Measurements from ENCODE around the gene SULF2.

Gene SULF2

DNA sequence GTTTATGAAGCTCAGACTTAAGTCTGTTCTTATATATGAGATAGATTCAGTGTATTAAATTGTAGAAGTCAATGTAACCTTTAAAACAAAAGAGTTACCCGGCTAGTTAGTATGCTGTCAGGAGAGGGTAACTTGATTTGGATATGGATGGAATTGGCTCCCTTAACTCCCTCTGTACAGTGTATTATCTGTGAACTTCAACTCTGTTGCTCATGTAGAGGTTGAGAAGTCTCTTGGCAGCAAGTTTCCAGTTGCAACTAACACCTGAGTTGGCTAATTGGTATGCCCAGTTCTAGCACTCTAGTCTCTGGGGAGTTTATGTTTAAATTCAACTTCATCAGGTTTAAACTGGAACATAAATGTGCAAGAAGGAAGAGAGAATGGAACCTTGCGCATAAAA, 172.6 kb downstream of the SULF2 start:
- Histone ChIP-seq H3K79me2 (ENCODE audit: insufficient read depth, low read length) (peaks cover 12% of the 10 kb centered on the region; the same call in 1 of the 2 replicates), H3K9me2 (replicated peaks; ENCODE audit: low read depth, low read length) (no peaks in the 10 kb centered on the region), H3K4me1 (ENCODE audit: insufficient read depth, low read length, poor library complexity, severe bottlenecking) (peaks cover 11% of the 10 kb centered on the region), H3F3A (ENCODE audit: low read depth) (no peaks in the 10 kb centered on the region), H3K27me3 (ENCODE audit: insufficient read depth, low read length, poor library complexity, severe bottlenecking) (no peaks in the 10 kb centered on the region), H4K20me1 (ENCODE audit: insufficient read depth, low read length, poor library complexity, severe bottlenecking) (no peaks in the 10 kb centered on the region), H3K4me2 (ENCODE audit: low read depth, low read length, poor library complexity, severe bottlenecking) (no peak overlapping the region), H3K4me3 (ENCODE audit: low read length, poor library complexity, severe bottlenecking) (no peak overlapping the region), H3K9me3 (ENCODE audit: insufficient read depth, low read depth, low read length) (no peaks in the 10 kb centered on the region), H3K9ac (ENCODE audit: low read depth, low read length, poor library complexity, severe bottlenecking) (no peak overlapping the region), H3K36me3 (ENCODE audit: insufficient read depth, low read length) (no peaks in the 10 kb centered on the region), H2AFZ (ENCODE audit: low read length) (no peak overlapping the region)
- TF ChIP-seq CTCF (conservative IDR thresholded peaks at IDR 0.05; ENCODE audit: low read length) = no peak

- Histone ChIP-seq H3F3A (ENCODE audit: low read depth) (no peaks in the 10 kb centered on the region), H3K79me2 (ENCODE audit: insufficient read depth, low read length) (peaks cover 12% of the 10 kb centered on the region; the same call in 1 of the 2 replicates), H3K4me1 (ENCODE audit: insufficient read depth, low read length, poor library complexity, severe bottlenecking) (peaks cover 17% of the 10 kb centered on the region), H3K9me3 (ENCODE audit: insufficient read depth, low read depth, low read length) (no peaks in the 10 kb centered on the region), H2AFZ (ENCODE audit: low read length) (no peak overlapping the region), H3K36me3 (ENCODE audit: insufficient read depth, low read length) (no peaks in the 10 kb centered on the region), H3K4me2 (ENCODE audit: low read depth, low read length, poor library complexity, severe bottlenecking) (no peak overlapping the region), H3K27me3 (ENCODE audit: insufficient read depth, low read length, poor library complexity, severe bottlenecking) (no peaks in the 10 kb centered on the region), H3K4me3 (ENCODE audit: low read length, poor library complexity, severe bottlenecking) (no peak overlapping the region), H3K9me2 (replicated peaks; ENCODE audit: low read depth, low read length) (no peaks in the 10 kb centered on the region), H3K9ac (ENCODE audit: low read depth, low read length, poor library complexity, severe bottlenecking) (no peak overlapping the region), H4K20me1 (ENCODE audit: insufficient read depth, low read length, poor library complexity, severe bottlenecking) (no peaks in the 10 kb centered on the region)
- TF ChIP-seq CTCF (conservative IDR thresholded peaks at IDR 0.05; ENCODE audit: low read length) (no peak), EZH2phosphoT487 (IDR thresholded peaks at IDR 0.05; ENCODE audit: borderline replicate concordance) (no peak)
Measured at GRCh38 chr20:47611785-47612184, 173.5 kb downstream of the SULF2 start.

DNA sequence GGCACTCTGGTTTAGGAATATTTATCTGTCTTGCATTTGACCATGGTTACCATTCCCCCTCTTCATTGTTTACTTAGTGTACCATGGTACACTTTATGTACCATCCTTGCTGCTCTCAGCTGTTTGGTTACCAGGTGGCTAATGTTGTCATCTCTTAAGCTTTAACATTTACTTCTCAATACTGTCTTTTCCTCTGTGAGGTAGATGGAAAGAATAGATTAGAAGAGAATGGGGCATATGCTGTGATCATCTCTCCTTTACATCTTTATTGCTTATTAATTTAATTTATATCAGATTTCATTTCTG, 174.4 kb downstream of the SULF2 start:
- no peak overlapping the region for H3K9ac ChIP-seq (ENCODE audit: low read depth, low read length, poor library complexity, severe bottlenecking)
- H3K9me2 ChIP-seq (replicated peaks; ENCODE audit: low read depth, low read length) = no peaks in the 10 kb centered on the region
- H3K4me1 ChIP-seq (ENCODE audit: insufficient read depth, low read length, poor library complexity, severe bottlenecking) = peaks cover 18% of the 10 kb centered on the region
- H3F3A ChIP-seq (ENCODE audit: low read depth) = no peaks in the 10 kb centered on the region
- H3K4me3 ChIP-seq (ENCODE audit: low read length, poor library complexity, severe bottlenecking) = peak overlapping the region; percentile 13
- no peaks in the 10 kb centered on the region for H3K27me3 ChIP-seq (ENCODE audit: insufficient read depth, low read length, poor library complexity, severe bottlenecking)
- no peaks in the 10 kb centered on the region for H3K36me3 ChIP-seq (ENCODE audit: insufficient read depth, low read length)
- no peaks in the 10 kb centered on the region for H3K9me3 ChIP-seq (ENCODE audit: insufficient read depth, low read depth, low read length)
- peaks cover 16% of the 10 kb centered on the region; the same call in 1 of the 2 replicates for H3K79me2 ChIP-seq (ENCODE audit: insufficient read depth, low read length)
- peak overlapping the region; percentile 58 for H3K4me2 ChIP-seq (ENCODE audit: low read depth, low read length, poor library complexity, severe bottlenecking)
- H4K20me1 ChIP-seq (ENCODE audit: insufficient read depth, low read length, poor library complexity, severe bottlenecking) = no peaks in the 10 kb centered on the region
- no peak for TF ChIP-seq EZH2phosphoT487 (IDR thresholded peaks at IDR 0.05; ENCODE audit: borderline replicate concordance)
- TF ChIP-seq CTCF (conservative IDR thresholded peaks at IDR 0.05; ENCODE audit: low read length) = no peak
- no peak overlapping the region for H2AFZ ChIP-seq (ENCODE audit: low read length)
